HG02759 (cell line): ENCODE data around the gene BCAS3.

Experiments
- ATAC-seq: cut with Tn5 transposase; IDR thresholded peaks from one replicate; pipeline ENCODE4 v1.9.1; 2021; ENCODE audit warnings: mild to moderate bottlenecking, moderate library complexity; ENCODE audit not compliant: unreplicated experiment

Gene BCAS3

DNA sequence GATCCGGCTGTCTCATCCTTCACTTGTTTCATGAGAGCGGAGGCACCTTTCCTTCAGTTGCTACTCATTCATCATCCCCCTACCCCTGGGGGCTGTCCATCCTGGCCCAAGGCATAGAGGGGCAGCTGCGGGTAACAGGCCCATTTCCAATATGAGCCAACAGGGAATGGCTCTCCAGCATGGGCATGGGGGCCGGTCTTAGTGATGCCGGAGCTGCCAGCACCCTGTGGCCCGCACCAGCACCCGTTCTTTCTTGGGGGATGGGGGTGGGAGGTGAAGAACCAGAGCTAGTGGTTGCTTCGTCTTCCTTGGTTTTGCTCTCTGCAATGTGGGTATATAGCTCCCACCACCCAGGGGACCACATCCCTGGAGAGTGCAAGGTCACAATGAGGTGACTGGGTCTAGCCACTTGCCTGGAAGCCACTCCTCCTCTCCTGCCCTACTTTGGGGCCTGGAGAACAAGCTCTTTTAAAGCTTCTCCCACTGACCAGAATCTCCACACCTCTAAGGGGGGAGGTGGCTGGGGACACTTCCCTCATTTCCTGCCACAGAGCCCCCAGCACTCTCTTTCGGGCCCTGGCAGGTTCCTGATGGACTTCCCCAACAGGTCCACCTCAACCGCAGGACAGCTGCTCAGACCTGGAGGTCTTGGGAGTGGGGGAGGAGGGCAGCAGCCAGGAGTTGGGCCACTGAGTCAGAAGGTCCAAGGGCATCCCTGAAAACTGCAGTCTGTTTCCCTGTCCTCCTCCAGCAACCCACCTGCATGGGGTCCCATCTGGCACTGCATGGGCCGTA lies 710.1 kb downstream of the BCAS3 start:
- ATAC-seq, result no peak

DNA sequence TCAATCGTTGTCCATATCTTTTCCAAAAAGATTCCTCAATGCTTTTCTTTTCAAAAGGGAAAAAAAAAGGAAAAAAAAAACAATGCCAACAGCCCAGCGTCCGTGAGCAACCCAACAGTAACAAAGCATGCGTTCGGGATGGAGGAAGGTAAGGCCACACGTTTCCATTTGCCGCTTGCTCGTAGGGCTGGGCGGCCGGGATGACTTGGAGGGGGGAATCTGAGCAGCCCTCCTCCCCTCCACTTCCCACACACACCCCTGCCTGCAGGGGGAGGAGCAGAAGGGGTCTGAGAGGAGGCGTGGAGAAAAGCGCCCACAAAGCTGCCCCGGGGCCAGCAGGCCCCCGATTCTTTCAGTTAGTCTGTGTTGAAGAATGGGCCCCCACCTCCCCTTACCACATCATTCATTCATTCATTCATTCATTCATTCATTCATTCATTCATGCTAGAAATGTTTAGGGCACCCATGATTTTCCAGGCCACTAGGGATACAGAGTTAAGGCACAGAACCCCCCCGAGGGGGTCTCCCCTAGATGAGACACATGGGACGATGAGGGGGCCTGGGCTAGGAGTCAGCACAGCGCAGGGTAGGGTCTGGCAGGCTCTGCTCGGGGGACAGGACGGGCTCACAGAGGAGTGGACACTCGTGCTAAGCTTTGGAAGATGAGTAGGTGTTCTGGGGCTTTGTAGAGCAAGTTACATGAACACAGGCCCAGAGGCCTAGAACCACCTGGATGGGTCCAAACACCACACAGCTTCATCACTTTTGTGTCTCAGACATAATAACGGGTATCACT lies 711.1 kb downstream of the BCAS3 start:
- ATAC-seq, result no peak

DNA sequence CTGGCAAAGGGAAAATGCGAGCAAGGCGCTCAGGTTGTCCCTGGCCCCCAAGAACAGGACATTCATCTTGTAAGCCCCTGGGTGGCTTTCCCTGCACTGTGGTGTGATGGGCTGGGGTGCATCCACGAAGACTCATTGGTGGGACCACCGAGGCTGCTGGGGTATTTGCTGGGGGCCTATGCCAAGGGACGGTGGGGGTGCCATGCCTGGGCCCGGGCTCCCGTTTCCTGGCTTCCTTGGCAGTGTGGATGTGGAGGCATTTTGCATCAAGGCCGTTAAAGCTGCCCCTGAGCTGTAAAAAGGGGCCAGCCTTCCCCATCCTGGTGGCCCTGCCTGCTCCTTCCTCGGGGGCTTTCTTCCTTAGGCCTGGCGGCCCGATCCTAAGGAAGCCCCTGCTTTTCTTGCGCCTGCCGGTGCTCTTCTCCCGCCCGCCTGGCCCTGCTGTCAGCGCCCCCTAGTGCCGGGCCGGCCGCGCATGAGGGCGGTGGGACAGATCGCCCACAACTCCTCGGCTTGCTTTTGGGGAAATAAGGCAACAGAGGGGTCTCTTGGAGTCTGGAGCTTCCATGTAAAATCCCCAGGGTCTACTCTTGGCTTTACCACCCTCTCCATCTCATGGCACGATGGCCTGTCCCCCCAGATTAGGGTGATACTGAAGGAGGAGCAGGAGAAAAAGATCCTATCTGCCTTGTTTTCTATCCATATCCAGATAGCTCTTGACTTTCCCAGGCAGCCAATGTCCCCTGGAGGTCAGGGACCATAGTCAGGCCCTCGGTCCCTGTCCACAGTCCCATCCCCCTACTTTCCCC lies 712.2 kb downstream of the BCAS3 start:
- no peak for ATAC-seq

DNA sequence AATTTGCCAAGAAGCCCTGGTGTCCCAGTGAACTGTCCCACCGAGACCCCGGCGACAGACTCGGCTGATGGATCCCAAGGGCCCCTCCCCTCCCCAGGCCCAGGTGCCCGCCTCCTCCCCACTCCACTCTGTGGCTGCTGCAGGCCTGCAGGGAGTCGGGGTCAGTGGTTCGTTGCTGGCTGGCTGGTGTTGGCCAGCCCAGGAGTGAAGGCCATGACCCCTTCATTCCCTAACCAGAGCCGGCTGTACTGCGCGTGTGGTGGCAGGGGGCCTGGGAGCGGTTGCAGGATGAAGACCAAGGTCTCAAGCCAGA lies 712.8 kb downstream of the BCAS3 start:
- no peak for ATAC-seq

DNA sequence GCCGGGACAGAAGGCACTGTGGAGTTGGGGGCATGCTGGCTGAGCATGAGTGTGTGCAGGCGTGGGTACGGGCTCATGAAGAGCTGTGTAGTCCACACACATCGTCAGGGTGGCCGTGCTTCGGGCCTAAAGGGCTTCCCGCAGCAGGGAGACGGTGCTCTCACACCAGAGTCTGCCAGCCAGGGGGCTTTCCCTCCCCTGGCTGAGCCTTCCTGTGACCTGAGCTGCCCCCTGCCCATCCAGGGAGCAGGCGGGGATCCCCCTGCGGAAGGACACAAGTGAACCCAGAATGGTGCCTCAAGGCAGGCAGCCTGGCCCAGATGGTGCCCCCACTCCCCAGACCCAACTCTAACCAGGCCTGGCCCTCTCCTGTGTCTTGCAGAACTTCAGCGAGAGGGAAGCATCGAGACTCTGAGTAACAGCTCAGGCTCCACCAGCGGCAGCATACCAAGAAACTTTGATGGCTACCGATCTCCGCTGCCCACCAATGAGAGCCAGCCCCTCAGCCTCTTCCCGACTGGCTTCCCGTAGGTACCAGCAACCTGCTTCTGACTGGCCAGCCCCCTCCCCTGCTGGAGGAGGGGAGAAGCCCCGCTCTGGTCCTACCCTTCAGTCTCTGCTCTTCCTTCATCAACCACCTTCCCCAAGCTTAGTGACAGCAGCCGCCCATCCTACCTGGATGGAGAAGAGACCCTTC lies 714.1 kb downstream of the BCAS3 start:
- ATAC-seq, result no peak

DNA sequence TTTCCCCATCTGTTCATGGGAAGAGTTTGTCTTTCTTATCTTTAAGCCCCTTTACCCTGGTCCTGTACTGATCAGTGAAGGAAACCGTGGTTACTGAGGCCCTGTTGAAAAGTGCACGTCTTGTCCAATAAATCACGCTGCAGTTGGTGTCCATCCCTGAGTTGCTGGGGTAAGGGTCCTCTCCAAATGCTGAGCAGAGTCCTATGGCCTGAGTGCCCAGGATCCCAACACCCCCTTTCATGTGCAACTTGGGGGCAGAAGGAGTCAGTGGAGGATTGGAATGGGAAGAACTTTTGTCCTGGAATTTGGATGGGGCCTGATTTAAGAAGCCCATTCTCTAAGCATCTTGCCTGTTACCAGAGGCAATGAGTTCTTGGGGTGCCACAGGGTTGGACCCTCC lies 715.0 kb downstream of the BCAS3 start:
- ATAC-seq, result no peak

DNA sequence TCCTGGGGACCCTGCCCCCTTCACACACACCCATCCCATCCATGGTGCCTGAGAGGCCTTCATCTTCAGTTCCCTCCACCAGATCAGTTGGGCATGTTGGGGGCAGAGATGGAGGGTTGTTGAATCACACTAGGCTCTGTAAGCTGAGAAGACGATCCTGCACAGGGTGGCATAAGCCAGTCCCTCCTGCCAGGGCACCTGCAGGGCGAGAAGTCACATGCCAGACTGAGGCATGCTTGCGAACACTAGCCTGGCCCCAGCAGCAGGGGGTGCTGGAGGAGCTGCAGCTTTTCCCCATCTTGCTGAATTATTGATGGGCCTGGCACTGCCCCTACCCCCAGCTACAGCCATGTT lies 715.9 kb downstream of the BCAS3 start:
- ATAC-seq, result no peak

DNA sequence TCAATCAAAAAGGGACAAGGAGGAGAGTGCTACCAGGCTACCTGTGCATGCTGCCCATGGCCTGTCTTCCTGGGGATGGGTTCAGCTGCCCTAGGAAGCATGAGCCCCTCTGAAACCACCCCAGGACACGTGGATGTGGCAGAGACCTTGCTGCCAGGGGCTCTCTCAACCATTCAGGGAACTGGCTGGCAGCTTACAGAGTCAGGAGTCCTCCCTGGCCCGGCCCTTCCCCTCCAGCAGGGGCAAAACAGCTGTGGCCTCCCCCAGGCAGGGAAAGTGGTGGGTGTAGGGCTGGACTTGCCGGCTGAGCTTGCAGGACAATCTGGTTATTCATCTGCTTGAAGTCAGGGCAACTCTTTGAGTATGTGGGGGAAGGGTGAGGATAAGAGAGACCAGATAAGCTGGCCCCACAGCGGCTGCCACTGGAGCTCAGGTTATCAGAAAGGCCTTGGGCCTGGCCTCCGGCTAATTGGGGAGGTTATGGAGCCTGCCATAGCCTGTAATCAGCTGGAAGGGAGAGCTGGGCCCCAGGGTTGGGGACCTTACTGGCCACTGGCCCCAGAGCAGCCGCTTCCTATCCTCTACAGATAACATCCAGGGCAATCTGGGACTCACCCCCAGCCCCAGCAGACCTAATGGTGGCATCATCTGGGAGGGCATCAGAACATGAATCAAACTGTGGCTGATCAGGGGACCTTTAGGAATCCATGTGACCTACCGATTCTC lies 716.4 kb downstream of the BCAS3 start:
- ATAC-seq, result no peak

DNA sequence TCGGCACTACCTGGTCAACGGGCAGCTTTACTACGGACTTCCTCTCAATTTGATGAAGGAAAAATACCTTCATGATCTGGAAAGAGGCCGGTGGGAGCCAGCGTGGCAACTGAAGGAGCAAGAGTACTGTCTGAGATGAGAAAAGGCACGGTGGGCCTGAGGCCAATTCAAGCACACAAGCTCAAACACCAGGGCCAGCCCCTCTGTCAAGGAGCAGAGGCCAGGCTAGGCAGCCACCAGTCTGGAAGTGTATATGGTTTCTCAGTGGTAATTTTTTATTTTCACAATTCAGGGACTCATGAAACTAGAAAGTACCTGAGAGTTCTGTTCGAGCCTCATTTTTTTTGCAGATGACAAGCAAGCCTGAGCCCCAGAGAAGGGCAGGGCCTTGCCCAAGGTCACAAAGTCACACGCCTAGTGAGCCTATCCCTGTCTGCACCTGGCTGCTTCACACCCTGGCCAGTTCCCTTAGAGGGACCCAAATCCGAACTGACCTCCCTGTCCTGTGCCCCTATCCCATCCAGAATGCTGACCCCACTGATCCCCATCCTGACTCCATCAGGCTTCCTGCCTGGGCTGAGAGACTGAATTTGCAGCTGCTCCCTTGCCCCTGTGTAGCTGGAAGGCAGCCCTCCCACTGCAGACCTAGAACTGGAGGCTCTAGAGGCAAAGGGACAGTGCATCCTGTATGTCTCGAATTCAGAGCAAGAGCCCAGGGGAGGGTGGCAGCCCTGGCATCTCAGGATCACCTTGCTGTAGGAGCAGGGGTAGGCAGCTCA lies 717.2 kb downstream of the BCAS3 start:
- ATAC-seq, result no peak

DNA sequence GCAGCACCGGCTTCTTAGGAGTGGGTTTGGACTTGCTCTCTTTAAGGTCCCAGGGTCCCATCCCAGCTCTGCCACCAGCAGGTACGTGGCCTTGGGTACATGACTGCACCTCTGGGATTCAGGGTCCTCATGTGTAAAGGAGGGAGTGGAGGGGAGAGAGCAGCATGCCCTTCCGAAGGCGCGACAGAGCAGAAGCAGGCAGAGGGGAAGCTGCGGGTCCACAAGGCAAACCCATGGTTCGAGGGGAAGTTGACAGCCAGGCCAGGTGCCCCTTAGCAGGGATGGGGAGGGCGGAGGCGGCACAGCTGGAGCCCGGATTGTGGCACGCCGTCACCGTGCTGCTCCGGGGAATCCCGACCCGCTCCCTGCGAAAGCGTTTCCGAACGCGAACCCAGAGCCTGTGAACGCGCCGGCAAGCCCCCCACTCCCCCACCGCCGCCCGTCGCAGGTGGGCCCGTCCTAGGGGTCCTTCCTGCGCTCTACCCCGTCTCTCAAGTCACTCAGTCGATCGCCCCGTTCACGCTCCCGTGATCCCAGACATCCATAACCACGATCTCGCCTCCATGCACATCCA lies 717.8 kb downstream of the BCAS3 start:
- ATAC-seq, result no peak

DNA sequence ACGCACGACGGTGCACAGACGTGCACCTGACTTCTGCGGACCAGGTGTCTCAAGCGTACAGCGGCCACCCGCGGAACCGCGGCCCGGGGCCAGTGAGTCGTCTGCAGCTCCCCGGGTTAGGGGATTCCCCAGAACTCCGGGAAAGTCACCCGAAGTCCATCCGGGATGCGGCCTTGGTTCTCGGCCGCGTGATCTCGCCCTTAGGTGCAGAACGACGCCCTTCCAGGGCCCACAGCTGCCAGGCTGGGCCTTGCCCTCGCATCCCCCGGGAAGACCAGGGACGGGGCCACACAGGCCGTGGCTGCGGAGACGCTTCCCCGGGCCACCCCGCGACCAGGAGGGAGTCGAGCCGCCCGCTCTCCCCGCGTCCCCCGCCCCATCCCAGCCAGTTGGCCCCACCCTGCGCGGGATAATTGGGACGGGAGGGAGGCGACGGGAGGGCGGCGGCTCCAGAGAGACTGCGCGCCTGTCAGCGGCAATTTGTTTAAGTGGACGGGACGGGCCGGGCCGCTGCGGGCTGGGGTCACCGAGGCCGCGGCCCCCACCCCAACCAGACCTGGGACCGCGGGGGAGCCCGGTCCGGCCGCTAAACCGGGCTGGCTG lies 718.4 kb downstream of the BCAS3 start:
- ATAC-seq, result no peak

DNA sequence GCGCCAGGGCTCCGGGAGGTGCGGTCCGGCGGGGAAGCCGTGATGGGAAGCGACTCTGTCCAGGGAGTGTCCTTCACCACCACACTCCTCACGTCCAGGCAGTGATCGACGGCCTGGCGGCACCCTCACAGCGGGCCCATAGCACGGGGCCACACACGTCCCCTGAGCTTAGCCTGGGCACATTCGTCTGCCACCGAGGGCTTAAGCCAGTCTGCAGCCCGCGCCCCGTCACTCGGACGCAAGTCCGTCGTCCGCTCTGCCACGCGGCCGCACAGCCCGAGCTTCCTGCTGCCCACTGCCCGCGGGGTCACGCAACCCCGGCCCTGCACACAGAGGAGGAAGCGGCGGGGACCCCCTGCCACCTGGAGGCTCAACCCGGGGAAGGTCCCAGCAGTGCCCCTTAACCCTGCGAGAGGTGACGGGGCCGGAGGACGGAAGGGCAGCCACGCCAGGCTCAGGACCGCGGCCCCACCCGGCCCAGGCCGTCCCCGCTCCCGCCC lies 719.0 kb downstream of the BCAS3 start:
- ATAC-seq, result no peak

DNA sequence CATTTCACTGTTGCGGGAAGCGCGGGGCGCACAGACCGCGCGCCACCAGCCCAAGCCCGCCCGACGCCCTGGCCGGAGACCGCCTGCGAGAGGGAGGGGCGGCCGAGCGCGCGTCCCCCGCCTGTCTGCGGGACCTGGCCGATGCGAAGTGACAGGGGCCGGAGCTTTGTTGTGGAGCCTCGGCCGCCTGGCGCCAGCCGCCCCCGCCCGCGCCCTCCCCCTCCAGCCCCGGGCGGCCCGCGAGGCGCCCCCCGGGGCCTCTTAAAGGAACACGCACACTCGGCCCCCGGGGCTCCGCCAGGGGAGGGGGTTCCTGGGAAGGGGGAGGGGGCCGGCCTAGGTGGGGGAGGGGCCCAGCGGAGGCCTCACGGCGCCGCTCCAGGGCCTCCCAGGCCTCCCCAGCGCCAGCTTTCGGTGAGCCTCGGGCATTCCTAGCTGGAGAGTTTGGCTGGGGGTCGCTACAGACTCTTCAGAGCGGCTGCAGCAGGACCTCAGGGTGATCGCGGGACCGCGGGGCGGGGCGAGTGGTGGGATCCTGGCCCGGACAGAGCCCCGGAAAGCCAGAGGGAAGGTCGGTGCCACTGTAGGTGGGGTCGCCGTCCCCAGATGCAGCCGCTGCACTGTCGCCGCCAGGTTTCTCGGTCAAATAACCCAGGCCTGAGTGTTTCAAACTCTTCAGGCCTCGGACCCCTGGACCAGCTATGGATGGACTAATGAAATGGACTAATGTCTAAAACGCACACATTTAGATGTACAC lies 719.6 kb downstream of the BCAS3 start:
- ATAC-seq, result no peak

DNA sequence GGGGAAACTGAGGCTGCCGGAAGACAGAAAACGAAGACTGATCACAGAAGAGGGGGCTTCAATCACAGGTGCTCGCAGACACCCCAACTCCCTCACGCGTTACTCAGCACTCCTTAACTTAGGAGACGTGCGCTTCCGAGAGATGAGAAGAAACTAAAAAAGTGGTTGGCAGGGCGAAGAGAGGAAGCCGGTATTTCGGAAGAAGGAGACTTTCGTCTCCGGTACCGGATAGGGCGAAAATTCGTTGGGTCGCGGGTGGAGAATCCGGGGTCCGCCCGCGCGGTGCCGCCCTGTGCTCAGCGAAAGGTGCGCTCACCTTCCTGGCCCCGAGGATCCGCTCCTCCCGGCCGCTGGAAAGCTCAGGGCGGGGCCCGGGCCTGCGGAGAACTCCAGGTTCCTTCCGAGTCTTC lies 721.1 kb downstream of the BCAS3 start:
- ATAC-seq, result no peak

DNA sequence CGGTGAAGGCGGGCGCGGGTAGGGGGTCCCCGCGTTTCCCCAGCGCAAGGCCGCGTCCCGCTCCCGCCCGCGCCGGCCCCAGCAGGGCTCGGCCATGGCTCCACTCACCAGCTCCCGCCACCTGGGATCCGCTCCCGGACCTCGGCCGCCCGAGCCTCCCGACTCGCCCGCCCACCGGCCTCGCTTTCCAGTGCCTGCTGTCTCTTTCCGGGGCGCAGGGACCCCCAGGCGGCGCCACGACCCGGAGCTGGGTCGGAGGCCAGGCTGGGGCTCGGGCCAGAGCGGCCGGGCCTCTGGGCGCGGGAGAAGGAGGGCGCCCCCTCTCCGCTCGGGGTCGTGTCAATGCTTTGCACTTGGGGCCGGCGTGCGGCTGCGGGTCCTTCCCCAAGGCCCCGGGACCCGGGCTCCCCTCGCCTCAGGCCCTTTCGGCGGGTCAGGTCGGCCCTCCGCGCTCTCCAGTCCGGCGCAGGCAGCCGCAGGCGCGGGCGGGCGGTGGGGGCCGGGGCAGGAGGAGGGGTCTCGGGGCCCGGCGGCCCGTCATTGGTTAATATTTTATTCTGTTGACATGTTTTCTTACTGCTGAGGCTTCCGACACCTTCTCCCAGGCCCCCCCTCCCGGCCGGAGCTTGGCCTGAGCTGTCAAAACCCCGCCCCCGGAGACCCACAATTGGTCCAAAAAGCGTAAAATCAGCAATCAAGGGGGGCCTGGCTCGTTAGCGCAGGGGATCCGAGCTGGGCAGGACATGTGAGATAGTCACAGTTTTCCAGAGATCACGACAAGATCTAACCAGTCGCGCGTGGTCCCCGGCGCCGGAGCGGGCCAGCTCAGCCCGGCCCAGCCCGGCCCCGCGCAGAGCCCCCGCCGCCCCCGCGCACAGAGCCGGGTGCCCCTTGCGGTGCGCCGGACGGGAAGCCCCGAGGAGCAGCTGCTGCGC lies 721.7 kb downstream of the BCAS3 start, which contains the start of gene TBX2:
Gene TBX2 (plus strand): TSS at position 713 of the 935 bp plus-strand sequence. CDS start 334 bp downstream, outside the sequence.
- ATAC-seq, result no peak

DNA sequence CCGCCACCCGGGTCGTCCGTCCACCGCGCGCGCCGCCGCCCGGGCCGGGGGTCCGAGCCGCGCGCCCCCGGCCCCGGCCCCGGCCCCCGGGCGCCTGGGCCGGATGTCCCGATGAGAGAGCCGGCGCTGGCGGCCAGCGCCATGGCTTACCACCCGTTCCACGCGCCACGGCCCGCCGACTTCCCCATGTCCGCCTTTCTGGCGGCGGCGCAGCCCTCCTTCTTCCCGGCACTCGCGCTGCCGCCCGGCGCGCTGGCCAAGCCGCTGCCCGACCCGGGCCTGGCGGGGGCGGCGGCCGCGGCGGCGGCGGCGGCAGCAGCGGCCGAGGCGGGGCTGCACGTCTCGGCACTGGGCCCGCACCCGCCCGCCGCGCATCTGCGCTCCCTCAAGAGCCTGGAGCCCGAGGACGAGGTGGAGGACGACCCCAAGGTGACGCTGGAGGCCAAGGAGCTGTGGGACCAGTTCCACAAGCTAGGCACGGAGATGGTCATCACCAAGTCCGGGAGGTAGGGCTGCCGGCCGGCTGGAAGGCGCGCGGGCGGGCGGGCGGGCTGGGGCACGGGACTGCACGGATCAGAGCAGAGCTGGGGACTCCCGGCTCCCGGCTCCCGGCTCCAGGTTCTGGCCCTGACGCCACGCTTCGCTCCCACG lies 722.5 kb downstream of the BCAS3 start:
- no peak for ATAC-seq
